ENCODE data around the gene TINAGL1.

DNA sequence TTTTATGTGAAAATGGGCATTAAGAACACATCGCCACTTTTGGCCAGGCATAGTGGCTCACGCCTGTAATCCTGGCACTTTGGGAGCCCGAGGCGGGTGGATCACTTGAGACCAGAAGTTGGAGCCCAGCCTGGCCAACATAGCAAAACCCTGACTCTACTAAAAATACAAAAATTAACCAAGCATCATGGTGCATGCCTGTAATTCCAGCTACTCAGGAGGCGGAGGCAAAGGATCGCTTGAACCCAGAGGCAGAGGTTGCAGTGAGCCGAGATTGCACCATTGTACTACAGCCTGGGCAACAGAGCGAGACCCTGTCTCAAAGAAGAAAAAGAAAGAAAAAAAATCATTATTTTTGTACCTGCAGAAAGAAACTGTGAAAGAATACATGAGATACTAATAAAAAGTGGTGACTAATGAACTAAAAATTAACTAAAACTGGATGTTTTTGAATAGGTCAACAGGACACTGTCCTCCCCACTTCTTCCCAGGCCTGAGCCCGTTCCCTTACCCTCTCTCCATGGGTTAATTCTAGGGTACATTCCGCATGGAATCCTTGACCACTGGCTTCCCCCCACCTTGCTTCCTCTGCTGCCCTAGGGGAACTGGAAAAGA, 8.3 kb upstream of the TINAGL1 start:
- TF ChIP-seq POLR2A (IDR thresholded peaks at IDR 0.05; ENCODE audit: low read depth, low read length) (no peak), PAX5 (IDR thresholded peaks at IDR 0.05; ENCODE audit: insufficient read depth, low read length, severe bottlenecking) (no peak), SPI1 (IDR thresholded peaks at IDR 0.05; ENCODE audit: low read depth, low read length) (no peak), POLR2AphosphoS5 (IDR thresholded peaks at IDR 0.05; ENCODE audit: low read depth, low read length) (no peak), TAF1 (IDR thresholded peaks at IDR 0.05; ENCODE audit: low read depth, low read length) (no peak), POU2F2 (IDR thresholded peaks at IDR 0.05; ENCODE audit: low read depth, low read length) (no peak)
